GM21423 (cell line): ENCODE results near the gene OR10A2.
"Not testable (repeated sequence)": the region's sequence is repeated elsewhere in the genome, so short reads cannot be mapped to it uniquely, and the experiment has no call there.

Source experiments
- ATAC-seq: cut with Tn5 transposase; IDR thresholded peaks from one replicate; pipeline ENCODE4 v1.9.1; 2021; ENCODE audit warnings: mild to moderate bottlenecking, moderate library complexity; ENCODE audit not compliant: unreplicated experiment

The OR10A2 gene

GRCh38 chr11:6862961-6863360 lies at the start of gene OR10A2:
Gene OR10A2 (plus strand): TSS chr11:6863057. CDS start chr11:6869755, 6,698 bp downstream.
- no peak for ATAC-seq

- no peak for ATAC-seq
These were observed 49.2 kb upstream of the OR10A2 start for GRCh38 chr11:6813656-6814055.

GRCh38 chr11:6817694-6818093 lies 45.2 kb upstream of the OR10A2 start:
- no peak for ATAC-seq

GRCh38 chr11:6818967-6819366 lies 43.9 kb upstream of the OR10A2 start:
- no peak for ATAC-seq

- no peak for ATAC-seq
These were observed 38.6 kb upstream of the OR10A2 start for GRCh38 chr11:6824136-6824823.

- no peak for ATAC-seq
These were observed 37.6 kb upstream of the OR10A2 start for GRCh38 chr11:6825231-6825744.

GRCh38 chr11:6828103-6828502 lies 34.8 kb upstream of the OR10A2 start:
- ATAC-seq: no peak

- no peak for ATAC-seq
These were observed 29.5 kb upstream of the OR10A2 start for GRCh38 chr11:6833356-6833755.

- no peak for ATAC-seq
These were observed 28.8 kb upstream of the OR10A2 start for GRCh38 chr11:6834021-6834420.

GRCh38 chr11:6841694-6842093 lies 21.2 kb upstream of the OR10A2 start:
- ATAC-seq: no peak

- no peak for ATAC-seq
These were observed 19.2 kb upstream of the OR10A2 start for GRCh38 chr11:6843670-6844069.

GRCh38 chr11:6844356-6844755 lies 18.5 kb upstream of the OR10A2 start:
- no peak for ATAC-seq

GRCh38 chr11:6845383-6845782 lies 17.5 kb upstream of the OR10A2 start, which contains the start of gene OR10A5:
Gene OR10A5 (plus strand): TSS chr11:6845683. CDS start chr11:6845683, 0 bp downstream.
- no peak for ATAC-seq

- ATAC-seq: no peak
These were observed 12.3 kb upstream of the OR10A2 start for GRCh38 chr11:6850526-6850925.

GRCh38 chr11:6854801-6855200 lies 8.1 kb upstream of the OR10A2 start:
- ATAC-seq: not testable (repeated sequence)

GRCh38 chr11:6855971-6856541 lies 6.8 kb upstream of the OR10A2 start:
- ATAC-seq: no peak

GRCh38 chr11:6856871-6857270 lies 6.0 kb upstream of the OR10A2 start:
- ATAC-seq: no peak

- ATAC-seq: no peak
These were observed 1.6 kb downstream of the OR10A2 start for GRCh38 chr11:6864438-6864837.

- no peak for ATAC-seq
These were observed 8.4 kb downstream of the OR10A2 start for GRCh38 chr11:6871278-6871677.

GRCh38 chr11:6875761-6876160 lies 12.9 kb downstream of the OR10A2 start:
- no peak for ATAC-seq

GRCh38 chr11:6876325-6876724 lies 13.5 kb downstream of the OR10A2 start, which contains the start of gene OR10A4:
Gene OR10A4 (plus strand): TSS chr11:6876625. CDS start chr11:6876648, 23 bp downstream.
- ATAC-seq: no peak

- ATAC-seq: no peak
These were observed 14.1 kb downstream of the OR10A2 start for GRCh38 chr11:6876914-6877313.
